NOMO-1 (cell line): Measurements from ENCODE around the gene RAP1GAP2.
"Not testable (repeated sequence)": the region's sequence is repeated elsewhere in the genome, so short reads cannot be mapped to it uniquely, and the experiment has no call there.

ENCODE experiments used
- DNase-seq, 2 experiments: peaks; one replicate each; lab custom pipeline; 2025; ENCODE audit not compliant: unreplicated experiment in 2 of 2; lab: John Stamatoyannopoulos, UW

The RAP1GAP2 gene

DNA sequence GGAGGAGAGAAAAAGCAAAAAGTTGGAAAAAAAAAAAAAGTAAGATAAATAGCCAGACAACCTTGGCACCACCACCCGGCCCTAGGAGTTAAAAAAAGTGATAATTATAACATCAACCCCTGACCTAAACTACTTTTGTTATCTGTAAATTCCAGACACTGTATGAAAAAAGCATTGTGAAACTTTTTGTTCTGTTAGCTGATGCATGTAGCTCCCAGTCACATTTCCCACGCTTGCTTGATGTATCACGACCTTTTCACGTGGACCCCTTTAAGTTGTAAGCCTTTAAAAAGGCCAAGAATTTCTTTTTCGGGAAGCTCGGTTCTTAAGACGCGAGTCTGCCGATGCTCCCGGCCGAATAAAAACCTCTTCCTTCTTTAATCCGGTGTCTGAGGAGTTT is 10.9 kb upstream of the RAP1GAP2 start:
- not testable (repeated sequence) for DNase-seq

DNA sequence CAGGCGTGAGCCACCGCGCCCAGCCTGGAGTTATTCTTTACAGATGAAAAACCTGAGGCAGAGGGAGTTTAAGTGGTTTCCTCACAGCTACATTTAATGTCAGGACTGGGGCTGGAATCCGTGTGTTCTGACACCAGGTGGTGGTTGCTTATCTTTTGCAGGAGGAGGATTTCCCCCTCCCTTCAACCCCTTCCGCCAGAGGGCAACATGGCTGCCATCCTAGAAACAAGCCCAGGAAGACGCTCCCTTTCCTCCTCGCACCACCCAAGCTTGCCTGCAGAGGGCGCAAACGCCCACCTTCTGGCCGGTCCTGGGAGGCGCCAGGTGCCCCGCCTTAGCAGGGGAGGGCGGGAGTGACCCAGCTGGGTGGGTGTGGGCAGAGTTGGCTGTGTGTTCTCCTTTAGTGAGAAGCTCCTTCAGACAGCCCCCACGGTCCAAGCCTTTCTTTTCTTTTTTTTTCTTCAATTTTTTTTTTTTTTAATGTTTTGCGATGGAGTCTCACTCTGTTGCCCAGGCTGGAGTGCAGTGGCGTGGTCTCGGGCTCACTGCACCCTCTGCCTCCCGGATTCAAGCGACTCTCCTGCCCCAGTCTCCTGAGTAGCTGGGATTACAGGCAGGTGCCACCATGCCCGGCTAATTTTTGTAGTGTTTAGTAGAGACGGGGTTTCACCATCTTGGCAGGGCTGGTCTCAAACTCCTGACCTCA is 9.9 kb upstream of the RAP1GAP2 start:
- DNase-seq: peak; percentile 79 to 92

DNA sequence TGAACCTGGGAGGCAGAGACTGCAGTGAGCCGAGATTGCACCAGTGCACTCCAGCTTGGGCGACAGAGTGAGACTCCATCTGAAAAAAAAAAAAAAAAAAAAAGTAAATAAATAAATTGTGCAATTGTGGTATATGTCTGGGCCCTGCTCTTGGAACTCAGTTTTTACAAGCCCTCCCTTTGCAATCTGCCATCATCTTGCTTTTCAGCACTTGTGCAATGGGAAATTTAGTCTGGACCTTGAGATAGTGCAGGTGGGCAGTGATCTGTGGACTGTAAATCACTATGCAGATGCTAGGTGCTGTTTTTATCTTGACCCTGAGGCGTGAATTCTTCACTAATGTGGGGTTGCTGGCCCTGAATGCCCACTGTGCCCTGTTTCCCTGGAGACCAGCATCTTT is 6.5 kb upstream of the RAP1GAP2 start:
- DNase-seq: peak in 1 of 2 experiments; percentile 9

DNA sequence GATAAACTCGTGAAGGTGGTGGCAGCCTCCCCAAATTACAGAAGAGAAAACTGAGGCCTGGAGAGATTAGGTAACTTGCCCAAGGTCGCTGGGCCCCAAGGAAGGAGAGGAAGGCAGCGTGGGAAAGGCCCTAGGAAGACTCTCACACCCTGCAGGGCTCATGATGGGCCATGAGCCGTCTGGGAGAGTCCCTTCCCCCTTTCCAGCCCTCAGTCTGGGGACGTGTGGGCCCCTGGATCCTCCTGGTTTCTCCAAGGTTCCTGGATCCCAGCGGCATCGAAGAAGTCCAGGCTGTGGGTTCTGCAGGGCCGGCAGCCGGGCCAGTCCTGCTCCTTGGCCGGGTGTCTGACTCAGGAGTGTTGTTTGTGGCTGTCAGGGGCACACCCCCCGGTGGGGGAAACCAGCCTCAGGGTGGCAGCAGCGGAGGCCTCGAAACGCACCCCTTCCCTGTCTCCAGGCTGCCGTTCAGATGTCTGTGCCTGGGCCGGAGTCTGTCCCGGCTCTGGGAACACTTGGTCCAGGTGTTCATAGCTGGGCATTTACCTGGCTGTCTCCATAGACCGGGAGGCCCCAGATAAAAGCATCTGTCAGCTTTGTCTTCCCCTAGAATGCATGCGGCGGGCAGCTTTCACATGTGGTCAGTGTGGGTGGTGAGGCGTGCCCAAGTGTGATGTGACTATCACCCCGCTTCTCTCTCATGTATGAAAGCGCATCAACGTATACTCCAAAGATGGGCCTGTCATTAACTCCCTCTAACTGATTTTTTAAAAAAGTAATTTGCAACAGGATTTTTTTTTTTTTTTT is 3.7 kb upstream of the RAP1GAP2 start:
- no peak for DNase-seq

DNA sequence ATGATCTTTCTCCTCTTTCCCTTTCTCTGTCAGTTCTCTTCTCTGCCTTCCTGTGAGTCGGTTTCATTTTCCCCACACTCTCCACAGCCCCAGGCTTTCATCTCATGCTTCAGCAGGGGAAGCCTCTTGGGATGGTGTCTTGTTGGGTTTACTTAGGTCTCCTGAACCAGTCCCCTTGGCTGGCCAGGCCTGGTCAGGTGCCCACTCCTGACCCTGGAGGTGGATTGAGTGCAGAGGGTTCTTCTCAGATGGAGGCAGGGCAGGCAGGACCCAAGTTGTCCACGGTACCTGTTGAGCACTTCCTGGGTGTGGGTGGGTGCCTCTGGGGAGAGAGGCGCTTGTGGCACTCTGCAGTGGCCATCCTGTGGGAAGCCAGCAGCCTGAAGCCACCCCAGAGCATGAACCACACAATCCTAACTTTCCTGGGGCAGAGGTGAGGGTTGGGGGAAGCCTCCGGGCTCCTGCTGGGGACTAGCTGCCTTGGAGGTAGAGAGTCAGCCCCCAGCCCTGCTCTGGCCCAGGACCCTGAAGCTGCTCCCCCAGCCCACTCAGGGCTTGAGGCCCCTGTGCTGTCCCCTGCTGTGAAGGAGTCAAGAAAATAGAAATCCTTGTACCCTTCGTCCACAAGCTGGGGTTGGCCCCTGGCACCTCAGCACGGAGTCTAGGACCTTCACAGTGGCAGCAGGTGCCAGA is 2.0 kb upstream of the RAP1GAP2 start:
- no peak for DNase-seq

DNA sequence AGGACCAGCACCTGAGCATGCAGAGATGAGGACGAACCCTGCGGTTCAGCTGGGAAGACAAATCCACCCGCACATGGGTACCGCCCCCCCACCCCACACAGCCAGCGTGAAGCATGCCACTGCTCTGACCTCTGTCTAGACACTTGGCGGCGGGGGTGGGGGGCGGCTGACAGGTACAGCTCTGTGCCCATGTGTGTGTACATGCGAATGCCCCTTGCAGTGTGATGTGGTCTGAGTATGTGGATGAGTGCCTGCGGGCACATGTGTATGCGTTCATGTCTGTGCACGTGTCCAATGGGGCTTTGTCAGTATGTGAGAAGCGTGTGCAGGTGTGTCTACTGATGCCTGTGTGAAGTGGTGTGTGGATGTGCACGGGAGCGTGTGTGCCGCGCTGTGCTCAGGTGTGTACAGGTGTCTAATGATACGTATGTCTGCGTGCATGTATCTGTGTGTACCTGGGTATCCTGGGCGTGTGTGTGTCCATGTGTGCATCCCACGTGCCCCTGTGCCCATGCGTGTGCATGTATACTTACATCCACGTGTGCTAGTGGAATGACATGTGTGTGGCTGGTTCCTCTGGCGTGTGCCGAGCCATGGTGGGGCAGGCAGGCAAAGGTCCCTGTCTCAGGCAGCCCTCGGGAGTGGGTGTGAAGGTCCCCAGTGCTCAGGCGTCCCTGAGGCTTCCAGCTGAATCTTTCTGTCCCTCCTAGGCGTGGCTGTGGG is 636 bp upstream of the RAP1GAP2 start:
- no peak for DNase-seq

DNA sequence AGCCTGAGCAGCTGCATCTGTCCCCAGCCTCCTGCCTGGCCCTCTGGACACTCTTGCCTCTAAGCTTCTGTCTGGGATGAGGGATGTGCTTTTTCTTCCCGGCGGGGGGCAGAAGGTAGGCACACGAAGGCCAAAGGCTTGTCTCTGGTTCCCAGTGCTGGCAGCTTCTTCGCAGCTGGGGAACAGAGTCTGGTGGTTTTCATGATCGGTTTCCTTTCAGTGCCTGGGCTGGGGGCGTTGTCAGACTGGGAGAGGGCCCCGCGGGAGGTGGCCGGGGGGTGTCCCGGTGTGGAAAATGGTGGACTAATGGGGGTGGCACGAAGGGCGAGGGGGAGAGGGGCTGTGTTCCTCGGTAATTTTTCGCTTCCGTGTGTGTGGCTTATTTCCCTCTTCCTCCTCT is 988 bp downstream of the RAP1GAP2 start:
- no peak for DNase-seq

DNA sequence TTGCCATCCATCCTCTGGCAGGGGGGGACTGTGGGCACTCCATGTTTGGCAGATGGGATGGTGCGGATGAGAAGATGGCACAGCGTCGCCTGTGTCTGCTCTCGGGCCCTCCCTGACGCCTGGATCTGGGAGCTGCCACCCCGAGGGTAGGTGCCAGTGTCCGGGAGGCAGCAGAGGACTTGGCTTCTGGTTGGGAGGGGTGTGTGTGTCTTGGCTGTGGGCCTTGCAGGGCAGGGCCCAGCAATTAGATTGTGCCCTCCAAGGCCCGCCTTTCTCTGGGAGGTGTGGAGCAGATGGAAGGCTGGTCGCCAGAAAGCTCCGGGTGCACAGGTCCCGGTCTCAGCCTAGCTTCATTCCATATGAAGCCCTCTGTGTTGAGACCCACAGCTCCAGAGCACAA is 1.4 kb downstream of the RAP1GAP2 start:
- no peak for DNase-seq

DNA sequence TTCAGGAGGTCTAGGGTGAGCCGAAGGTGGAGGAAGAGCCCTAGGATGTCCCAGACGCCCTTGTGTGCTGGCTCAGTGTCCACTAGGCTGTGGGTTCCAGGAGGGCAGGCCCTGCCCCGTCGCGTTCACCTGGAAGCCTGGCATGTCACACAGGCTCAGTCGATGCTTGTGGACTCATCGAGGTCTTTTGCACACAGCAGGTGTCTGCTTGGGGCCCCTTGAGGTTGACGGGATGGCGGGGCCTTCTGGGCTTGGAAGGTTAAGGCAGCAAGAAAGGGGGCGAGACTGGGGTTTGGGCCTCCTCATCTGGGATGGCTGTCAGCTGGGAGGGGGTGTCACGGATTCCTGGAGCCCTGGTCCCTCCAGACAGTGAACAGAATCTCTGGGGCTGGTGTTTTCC is 1.9 kb downstream of the RAP1GAP2 start:
- no peak for DNase-seq

DNA sequence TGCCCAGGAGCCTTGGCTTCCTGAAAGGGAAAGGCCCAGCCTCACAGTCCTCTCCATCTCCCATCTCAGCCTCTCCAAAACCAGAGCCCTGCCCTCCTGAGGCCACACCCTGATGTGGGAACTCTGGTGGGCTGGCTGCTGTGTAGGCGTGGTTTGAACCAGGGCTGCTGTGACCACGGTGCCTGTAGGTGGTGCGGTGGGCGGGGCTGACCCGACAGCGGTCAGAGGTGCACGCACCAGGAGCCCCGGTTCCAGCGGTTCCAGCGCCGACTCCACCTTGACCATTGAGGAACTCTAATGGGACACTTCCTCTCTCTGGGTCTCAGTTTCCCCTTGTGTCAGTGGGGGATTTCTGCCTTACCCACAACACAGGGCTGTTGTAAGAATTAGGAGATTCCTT is 2.4 kb downstream of the RAP1GAP2 start:
- DNase-seq: no peak

DNA sequence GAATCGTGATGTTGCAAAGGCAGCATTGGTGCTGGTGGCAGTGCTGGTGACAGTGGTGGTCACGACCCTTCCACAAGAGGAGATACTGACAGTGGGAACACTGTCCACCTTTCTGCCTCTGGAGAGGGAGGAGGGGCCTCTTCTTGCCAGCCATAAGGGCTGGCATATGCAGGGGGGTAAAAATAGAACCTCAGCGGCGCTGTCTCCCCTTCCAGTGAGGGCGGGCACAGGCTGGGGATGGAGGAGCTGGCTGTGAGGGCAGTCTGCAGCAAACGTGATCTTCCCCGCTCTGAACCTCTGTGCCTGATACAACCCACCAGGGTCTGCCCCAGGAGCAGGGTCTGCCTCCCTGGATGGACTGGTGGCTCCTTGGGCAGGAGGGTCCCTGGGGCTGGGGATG is 3.4 kb downstream of the RAP1GAP2 start:
- DNase-seq: no peak

DNA sequence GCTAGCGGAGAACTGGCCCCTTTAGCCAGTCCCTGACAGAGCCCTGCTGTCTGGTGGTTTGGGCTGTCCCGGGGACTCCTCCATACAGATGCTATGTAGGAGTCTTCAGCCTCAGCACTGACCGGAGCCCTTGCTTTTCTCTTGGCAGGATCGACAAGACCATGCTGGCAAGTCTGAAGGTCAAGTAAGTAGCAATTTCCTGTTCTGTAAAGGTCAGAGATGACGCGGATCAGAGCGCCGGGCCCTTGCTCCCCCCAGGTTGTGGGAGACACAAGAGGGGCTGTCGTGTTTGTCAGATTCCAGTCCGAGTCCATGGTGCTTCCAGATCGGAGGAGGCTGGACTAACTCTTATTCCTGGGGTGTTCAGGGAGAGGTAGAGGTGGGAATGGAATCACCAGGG is 4.1 kb downstream of the RAP1GAP2 start:
- DNase-seq: no peak

DNA sequence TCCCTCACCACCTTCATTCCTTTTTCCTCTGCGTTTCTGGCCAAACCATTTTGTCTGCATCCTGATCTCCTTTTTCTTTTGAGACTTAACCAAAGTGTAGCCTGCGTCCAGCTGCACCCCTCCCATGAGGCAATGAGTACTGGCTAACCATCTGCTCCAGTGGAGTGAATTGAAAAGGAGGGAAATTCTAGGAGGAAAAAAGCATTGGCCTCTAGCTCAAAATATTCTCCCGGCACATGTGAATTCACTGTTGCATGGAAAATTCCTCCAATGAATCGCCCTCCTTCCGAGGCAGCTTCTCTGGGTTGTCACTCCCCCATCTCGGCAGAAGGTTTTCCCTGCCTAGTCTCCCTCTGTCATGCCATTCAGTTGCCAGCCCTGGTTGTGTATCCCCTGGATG is 5.6 kb downstream of the RAP1GAP2 start:
- DNase-seq: no peak

DNA sequence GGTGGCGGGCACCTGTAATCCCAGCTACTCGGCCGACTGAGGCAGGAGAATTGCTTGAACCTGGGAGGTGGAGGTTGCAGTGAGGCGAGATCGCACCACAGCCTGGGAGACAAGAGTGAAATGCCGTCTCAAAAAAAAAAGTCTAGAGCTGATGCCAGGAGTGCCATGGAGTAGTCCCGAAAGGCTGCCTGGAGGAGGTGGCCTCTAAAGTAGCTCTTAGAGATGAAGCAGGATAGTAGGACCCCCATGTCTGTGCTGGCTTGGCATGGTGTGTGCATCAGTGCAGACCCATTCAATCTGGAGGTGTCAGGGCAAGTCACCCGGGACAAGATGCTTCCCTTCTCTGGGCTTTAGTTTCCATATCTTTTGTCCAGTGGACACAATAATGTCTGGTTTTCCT is 6.3 kb downstream of the RAP1GAP2 start:
- DNase-seq: no peak

DNA sequence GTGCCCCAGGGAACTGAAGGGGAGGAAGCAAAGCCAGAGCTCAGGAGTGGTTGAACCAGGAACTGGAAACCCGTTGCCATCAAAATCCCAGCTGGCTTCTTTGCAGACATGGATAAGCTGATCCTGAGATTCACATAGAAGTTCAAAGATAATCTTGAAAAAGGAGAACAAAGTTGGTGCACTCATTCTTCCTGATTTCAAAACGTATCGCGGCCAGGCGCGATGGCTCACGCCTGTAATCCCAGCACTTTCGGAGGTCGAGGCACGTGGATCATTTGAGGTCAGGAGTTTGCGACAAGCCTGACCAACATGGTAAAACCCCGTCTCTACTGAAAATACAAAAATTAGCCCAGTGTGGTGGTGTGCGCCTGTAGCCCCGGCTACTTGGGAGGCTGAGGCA is 7.1 kb downstream of the RAP1GAP2 start:
- no peak for DNase-seq

DNA sequence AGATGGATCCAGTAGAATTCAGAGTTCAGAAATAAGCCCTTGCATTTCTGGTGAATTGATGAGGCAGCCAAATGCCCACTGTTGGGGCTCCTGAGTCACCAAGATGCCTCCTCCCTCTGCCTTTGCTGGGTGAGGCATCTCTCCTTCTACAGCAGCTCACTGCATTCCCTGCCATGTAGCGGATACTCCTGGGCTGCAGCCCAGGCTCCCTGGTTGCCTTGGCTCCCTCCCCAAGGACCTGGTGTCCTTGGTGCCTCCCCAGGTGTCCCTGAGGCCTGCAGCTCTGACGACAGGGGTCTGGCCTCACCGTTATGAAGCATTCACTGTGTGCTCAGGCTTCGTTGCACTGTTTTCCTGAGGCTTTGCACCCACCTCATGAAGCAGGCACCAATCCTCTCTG is 7.7 kb downstream of the RAP1GAP2 start:
- DNase-seq: no peak

DNA sequence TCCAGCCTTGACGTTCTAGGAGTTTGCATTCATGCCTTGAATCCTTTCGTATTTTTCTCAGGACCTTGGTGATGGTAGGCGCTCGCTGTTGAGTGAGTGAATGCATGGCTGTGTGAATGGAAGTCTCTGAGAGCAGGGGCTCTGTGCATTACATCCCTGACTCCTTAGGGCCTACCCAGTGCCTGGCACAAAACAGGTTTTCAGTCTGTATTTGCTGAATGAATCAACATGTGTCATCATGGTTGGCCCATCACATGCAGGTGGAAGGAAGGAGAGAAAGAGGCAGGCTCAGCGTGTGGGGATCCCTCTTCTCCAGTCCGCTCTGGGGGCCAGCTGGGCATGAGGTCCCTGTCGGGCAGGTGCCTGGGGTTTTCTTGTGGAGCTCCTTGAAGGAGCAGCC is 8.7 kb downstream of the RAP1GAP2 start:
- DNase-seq: no peak

DNA sequence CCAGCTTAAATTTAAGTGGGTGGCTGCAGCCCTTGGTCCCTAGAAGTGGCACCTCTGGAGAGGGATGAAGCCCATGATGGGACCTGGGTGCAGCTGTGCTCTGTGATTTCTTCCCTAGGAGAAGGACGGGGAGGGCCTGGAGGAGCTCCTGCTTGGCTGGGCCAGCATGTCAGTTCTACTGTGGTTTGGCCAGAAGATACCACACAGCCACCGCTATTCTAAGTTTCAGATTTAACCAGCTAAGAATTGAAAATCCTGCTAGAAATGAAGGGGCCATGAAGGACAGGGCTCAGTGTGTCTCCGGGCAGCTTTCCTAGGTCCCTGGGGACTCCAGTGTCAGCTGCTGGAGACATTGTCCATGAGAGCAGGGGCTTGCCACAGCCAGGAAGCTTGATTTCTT is 9.7 kb downstream of the RAP1GAP2 start:
- DNase-seq: no peak

DNA sequence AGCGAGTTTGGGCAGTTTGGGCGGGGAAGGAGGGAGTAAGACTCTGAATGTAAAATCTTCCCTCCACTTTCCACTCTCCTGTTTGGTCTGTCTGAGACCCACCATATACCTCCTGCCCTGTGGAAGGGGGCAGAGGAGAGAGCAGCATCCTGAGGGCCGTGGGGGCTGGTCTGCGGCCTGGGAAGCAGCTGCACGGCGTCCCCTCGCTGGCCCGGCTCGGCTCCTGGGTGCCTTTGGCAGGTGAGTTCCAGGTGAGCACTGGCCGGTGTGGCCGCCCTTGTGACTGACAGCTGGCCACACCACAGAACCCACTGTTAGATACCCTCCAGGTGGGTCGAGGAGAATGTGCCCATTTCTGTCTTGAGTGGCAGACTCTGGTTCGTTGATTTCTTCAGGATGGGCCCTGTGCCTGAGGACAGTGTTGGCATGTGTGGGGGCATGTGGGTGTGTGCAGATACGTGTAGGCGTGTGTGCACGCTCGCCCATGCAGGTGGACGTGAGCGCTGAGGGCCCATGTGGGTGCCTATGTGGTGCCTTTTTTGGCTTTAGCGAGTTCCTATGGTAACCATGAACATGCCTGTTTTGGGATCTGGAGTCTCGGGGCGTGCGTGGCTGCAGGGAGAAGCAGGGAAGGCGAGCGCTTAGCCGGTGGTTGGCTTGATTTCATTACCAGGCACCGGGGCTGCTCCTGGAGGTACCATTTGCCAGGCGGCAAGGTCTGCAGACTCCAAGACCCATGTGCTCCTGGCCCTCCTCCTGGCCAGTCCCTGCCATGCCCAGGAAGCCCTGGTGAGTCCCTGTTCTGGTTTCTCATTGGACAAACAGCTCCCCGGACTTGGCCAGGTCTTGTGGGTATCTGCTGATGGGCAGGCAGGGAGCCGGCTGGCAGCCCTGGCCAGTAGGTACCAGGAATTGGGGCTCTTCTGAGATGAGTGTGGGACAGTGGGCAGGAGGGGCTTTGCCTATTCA is 12.4 kb downstream of the RAP1GAP2 start:
- no peak for DNase-seq

DNA sequence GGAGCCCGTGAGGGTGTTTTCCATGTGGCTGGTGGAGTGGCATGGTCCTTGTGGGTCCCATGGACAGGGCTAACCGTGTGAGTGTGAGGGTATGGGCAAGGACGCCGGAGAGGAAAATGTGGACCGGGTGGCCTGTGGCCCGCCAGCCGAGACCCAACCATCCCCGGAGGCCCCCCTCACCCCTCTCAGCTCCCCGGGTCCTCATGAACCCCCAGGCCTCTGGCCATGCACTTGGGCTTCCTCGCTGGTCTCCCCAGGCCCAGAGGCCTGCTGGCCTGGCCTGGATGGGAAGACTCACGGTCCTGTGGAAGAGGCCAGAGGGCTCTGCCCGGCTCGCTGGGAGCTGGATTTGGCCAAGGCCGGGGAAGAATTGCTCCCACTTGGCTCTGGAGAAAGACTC is 13.1 kb downstream of the RAP1GAP2 start:
- no peak for DNase-seq
